ENCODE measurements around the gene PEAK1.

GRCh38 chr15:77093436-77093835, 326.5 kb downstream of the PEAK1 start:
- TF ChIP-seq CTCF (optimal IDR thresholded peaks at IDR 0.05 in 1 of 3, IDR thresholded peaks at IDR 0.05 in 1 of 3, conservative IDR thresholded peaks at IDR 0.05 in 1 of 3; ENCODE audit: extremely low read depth in 1 of 3, insufficient read depth in 2 of 3, low read length in 3 of 3) (no peak), EZH2 (IDR thresholded peaks at IDR 0.05; ENCODE audit: low read length) (no peak)

All from keratinocyte (primary cell).